H1 (cell line): ENCODE results near the gene PLEKHN1. TPM values are rescaled to one million over a fixed set of nuclear protein-coding genes. Genes with fewer than 3 reads are reported as not detected.

Experiments used
- ATF2 ChIP-seq: IDR thresholded peaks from 2 replicates; pipeline ENCODE4 v1.6.1; 2012; ENCODE audit warnings: low read length, inconsistent platforms
- ATF3 ChIP-seq: IDR thresholded peaks from 2 replicates; pipeline ENCODE4 v1.6.1; 2011; ENCODE audit warnings: low read depth, mild to moderate bottlenecking, low read length; ENCODE audit not compliant: insufficient read depth
- BRCA1 ChIP-seq: IDR thresholded peaks from 2 replicates; pipeline ENCODE4 v1.6.1; 2012; ENCODE audit warnings: low read depth, low read length, improper control_type of control experiment
- EZH2 ChIP-seq: fragments of 200-600 bp; sonication (generic); IDR thresholded peaks from 2 replicates; pipeline ENCODE4 v1.7.1; 2012; ENCODE audit warnings: low read depth, mild to moderate bottlenecking, moderate library complexity, low read length, inconsistent platforms; ENCODE audit not compliant: severe bottlenecking
- FOSL1 ChIP-seq: IDR thresholded peaks from 2 replicates; pipeline ENCODE4 v1.6.1; 2011; ENCODE audit warnings: mild to moderate bottlenecking, low read depth, low read length, moderate library complexity; ENCODE audit not compliant: insufficient read depth
- NRF1 ChIP-seq: IDR thresholded peaks from 2 replicates; pipeline ENCODE4 v1.6.1; 2011; ENCODE audit warnings: mild to moderate bottlenecking, low read depth, low read length, improper control_type of control experiment
- polyA plus RNA-seq, 7 experiments: library from polyadenylated mRNA; depleted of rRNA in 3 of 7; stranded (reverse) in 5 of 7; unstranded in 2 of 7; fragments of >200 nt in 5 of 7; fragments of 200-250 nt in 2 of 7; gene quantifications; 1 replicate in 5 of 7; 2 replicates in 1 of 7; 4 replicates in 1 of 7; pipeline versions ENCODE4 v1.2.1 to v1.2.3, GENCODE V29; 2011 to 2013; ENCODE audit warnings: missing spikeins in 2 of 7, mixed read lengths in 2 of 7
- total RNA-seq: library from RNA; stranded (reverse); fragmentation: NEBNext Ultra II Directional; extraction: Animal tissue kit (Norgen Biotek cat#: 25700); gene quantifications from 2 replicates; pipeline ENCODE4 v1.2.1, GENCODE V29; 2021

Gene PLEKHN1
- total and polyA plus RNA-seq, 2 of the 8 experiments (the other 6 are each of a cell fraction or from before 2014, with no cell fraction given), result 0.39 to 1.5 TPM

DNA sequence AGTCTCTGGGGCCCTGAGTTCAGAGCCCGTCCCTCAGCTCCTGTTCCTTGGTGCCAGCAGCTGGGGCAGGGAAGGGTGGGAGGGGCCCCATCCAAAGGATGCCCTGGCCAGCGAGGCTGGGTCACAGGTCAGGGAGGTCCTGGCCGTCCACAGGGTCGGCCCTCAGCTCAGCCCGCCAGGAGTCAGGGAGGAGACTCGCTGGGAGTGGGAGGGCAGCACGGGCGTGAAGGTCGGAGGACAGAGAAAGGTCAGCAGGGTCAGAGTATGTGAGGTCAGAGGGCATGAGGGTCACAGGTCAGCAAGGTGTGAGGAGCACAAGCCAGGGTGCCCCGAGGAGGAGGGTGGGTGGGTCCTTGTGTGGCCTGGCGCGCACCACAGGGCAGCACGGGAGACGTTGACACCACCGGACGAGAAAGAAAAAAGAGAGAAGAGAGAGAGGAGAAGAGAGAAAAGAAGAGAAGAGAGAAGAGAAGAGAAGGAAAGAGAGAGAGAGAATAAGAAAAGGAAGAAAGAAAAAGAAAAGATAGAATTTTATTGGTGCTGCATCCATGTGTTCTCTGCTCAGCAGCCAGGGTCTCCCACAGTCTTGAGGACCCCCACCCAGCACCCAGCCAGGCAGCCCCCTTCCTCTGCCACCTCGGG, 8.5 kb downstream of the PLEKHN1 start (continued):
- TF ChIP-seq NRF1, result no peak
- no peak for TF ChIP-seq FOSL1
- no peak for TF ChIP-seq ATF3
- TF ChIP-seq EZH2, result no peak
- TF ChIP-seq BRCA1, result no peak
- no peak for TF ChIP-seq ATF2
